GM19025 (cell line): ENCODE data around the gene VKORC1L1.
A peak's percentile ranks its signal among the peaks of the same experiment; 100 is the strongest.
"Not testable (repeated sequence)": the region's sequence is repeated elsewhere in the genome, so short reads cannot be mapped to it uniquely, and the experiment has no call there.

Source experiments
- ATAC-seq: cut with Tn5 transposase; IDR thresholded peaks from one replicate; pipeline ENCODE4 v1.9.1; 2021; ENCODE audit warnings: mild to moderate bottlenecking, low read depth, moderate library complexity; ENCODE audit not compliant: unreplicated experiment

The VKORC1L1 gene

GRCh38 chr7:65880242-65880641 lies 7.4 kb downstream of the VKORC1L1 start:
- ATAC-seq, result not testable (repeated sequence)

GRCh38 chr7:65884983-65885382 lies 12.1 kb downstream of the VKORC1L1 start:
- ATAC-seq, result not testable (repeated sequence)

GRCh38 chr7:65885533-65885932 lies 12.7 kb downstream of the VKORC1L1 start:
- not testable (repeated sequence) for ATAC-seq

- ATAC-seq, result not testable (repeated sequence)
Measured at GRCh38 chr7:65888434-65889156, 15.7 kb downstream of the VKORC1L1 start.

GRCh38 chr7:65889722-65890121 lies 16.8 kb downstream of the VKORC1L1 start:
- not testable (repeated sequence) for ATAC-seq

- no peak for ATAC-seq
Measured at GRCh38 chr7:65892161-65892560, 19.3 kb downstream of the VKORC1L1 start.

GRCh38 chr7:65892835-65893234 lies 20.0 kb downstream of the VKORC1L1 start:
- no peak for ATAC-seq

GRCh38 chr7:65896279-65896870 lies 23.5 kb downstream of the VKORC1L1 start:
- no peak for ATAC-seq

GRCh38 chr7:65897289-65897688 lies 24.4 kb downstream of the VKORC1L1 start:
- ATAC-seq, result not testable (repeated sequence)

GRCh38 chr7:65898677-65899447 lies 26.0 kb downstream of the VKORC1L1 start:
- peak; percentile 69 for ATAC-seq

GRCh38 chr7:65902306-65902705 lies 29.4 kb downstream of the VKORC1L1 start:
- ATAC-seq, result no peak

GRCh38 chr7:65907501-65908198 lies 34.8 kb downstream of the VKORC1L1 start:
- ATAC-seq, result no peak

- ATAC-seq, result no peak
Measured at GRCh38 chr7:65910237-65910636, 37.4 kb downstream of the VKORC1L1 start.

GRCh38 chr7:65912237-65912636 lies 39.4 kb downstream of the VKORC1L1 start:
- ATAC-seq, result no peak

- no peak for ATAC-seq
Measured at GRCh38 chr7:65915921-65916657, 43.2 kb downstream of the VKORC1L1 start.

- no peak for ATAC-seq
Measured at GRCh38 chr7:65923316-65923715, 50.4 kb downstream of the VKORC1L1 start.

- no peak for ATAC-seq
Measured at GRCh38 chr7:65924193-65924592, 51.3 kb downstream of the VKORC1L1 start.

- no peak for ATAC-seq
Measured at GRCh38 chr7:65925040-65925439, 52.2 kb downstream of the VKORC1L1 start.

- no peak for ATAC-seq
Measured at GRCh38 chr7:65926588-65926987, 53.7 kb downstream of the VKORC1L1 start.
